Fibroblast of lung (primary cell): ENCODE measurements around the gene ASIC1.

Experiments
- EZH2 ChIP-seq: IDR thresholded peaks from 2 replicates; pipeline ENCODE4 v1.5.1; 2012; ENCODE audit warnings: low read length, control low read depth, mild to moderate bottlenecking; ENCODE audit errors: missing control alignments
- TF ChIP-seq, protein P1 (sequence below), 2 donors: IDR thresholded peaks in 1 of 2; conservative IDR thresholded peaks in 1 of 2; 1 replicate in 1 of 2; 2 replicates in 1 of 2; pipeline ENCODE4 v1.5.1; 2011 to 2012; ENCODE audit warnings: low read length in 2 of 2, control low read depth in 1 of 2, inconsistent platforms in 1 of 2, low read depth in 1 of 2, mild to moderate bottlenecking in 1 of 2

- TF ChIP-seq EZH2: no peak
- TF ChIP-seq, protein P1, sequence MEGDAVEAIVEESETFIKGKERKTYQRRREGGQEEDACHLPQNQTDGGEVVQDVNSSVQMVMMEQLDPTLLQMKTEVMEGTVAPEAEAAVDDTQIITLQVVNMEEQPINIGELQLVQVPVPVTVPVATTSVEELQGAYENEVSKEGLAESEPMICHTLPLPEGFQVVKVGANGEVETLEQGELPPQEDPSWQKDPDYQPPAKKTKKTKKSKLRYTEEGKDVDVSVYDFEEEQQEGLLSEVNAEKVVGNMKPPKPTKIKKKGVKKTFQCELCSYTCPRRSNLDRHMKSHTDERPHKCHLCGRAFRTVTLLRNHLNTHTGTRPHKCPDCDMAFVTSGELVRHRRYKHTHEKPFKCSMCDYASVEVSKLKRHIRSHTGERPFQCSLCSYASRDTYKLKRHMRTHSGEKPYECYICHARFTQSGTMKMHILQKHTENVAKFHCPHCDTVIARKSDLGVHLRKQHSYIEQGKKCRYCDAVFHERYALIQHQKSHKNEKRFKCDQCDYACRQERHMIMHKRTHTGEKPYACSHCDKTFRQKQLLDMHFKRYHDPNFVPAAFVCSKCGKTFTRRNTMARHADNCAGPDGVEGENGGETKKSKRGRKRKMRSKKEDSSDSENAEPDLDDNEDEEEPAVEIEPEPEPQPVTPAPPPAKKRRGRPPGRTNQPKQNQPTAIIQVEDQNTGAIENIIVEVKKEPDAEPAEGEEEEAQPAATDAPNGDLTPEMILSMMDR (conservative IDR thresholded peaks at IDR 0.05 in 1 of 2, IDR thresholded peaks at IDR 0.05 in 1 of 2; ENCODE audit: low read depth in 1 of 2, low read length in 2 of 2): peak; percentile 99 to 100
Observed at GRCh38 chr12:50055831-50056638, 1.4 kb upstream of the ASIC1 start.
